Thymus (tissue), 11 donors: Measurements from ENCODE around the gene PAQR7. TPM values are rescaled to one million over a fixed set of nuclear protein-coding genes. Genes with fewer than 3 reads are reported as not detected.

ENCODE experiments used
- DNase-seq, 9 donors: peaks; one replicate each; pipeline ENCODE4 v3.0.0-alpha.2; 2013; ENCODE audit warnings: low spot score in 9 of 9, low read depth in 6 of 9, missing footprints in 1 of 9
- H3K27ac ChIP-seq, 2 donors: one replicate each; pipeline ENCODE4 v1.5.1; 2013; ENCODE audit warnings: control low read depth in 1 of 2, low read depth in 1 of 2, low read length in 1 of 2, mild to moderate bottlenecking in 1 of 2, moderate library complexity in 1 of 2
- H3K27me3 ChIP-seq, 2 donors: one replicate each; pipeline ENCODE4 v1.5.1; 2013; ENCODE audit warnings: low read length in 1 of 2; ENCODE audit not compliant: control insufficient read depth in 2 of 2, insufficient read depth in 1 of 2
- H3K36me3 ChIP-seq, 2 donors: one replicate each; pipeline ENCODE4 v1.5.1; 2013; ENCODE audit warnings: low read length in 1 of 2, mild to moderate bottlenecking in 1 of 2, moderate library complexity in 1 of 2; ENCODE audit not compliant: control insufficient read depth in 2 of 2, insufficient read depth in 2 of 2
- H3K4me1 ChIP-seq, 2 donors: one replicate each; pipeline ENCODE4 v1.5.1; 2013; ENCODE audit warnings: low read length in 2 of 2; ENCODE audit not compliant: control insufficient read depth in 2 of 2, insufficient read depth in 2 of 2
- H3K4me3 ChIP-seq, 2 donors: one replicate each; pipeline ENCODE4 v1.5.1; 2013; ENCODE audit warnings: low read length in 2 of 2, control low read depth in 1 of 2, mild to moderate bottlenecking in 1 of 2
- H3K9me3 ChIP-seq, 2 donors: one replicate each; pipeline ENCODE4 v1.5.1; 2013; ENCODE audit warnings: low read length in 1 of 2, mild to moderate bottlenecking in 1 of 2; ENCODE audit not compliant: control insufficient read depth in 2 of 2, insufficient read depth in 1 of 2
- WGBS: extraction: QIAGEN DNeasy Blood & Tissue Kit; methylation state at CpG from one replicate; pipeline ENCODE4 v1.1.7; 2013; 5-methylcytosine and 5-hydroxymethylcytosine counted together
- polyA plus RNA-seq: library from polyadenylated mRNA; stranded (reverse); fragments of 200-250 nt; gene quantifications from one replicate; pipeline ENCODE4 v1.2.3, GENCODE V29; 2013
- total RNA-seq: library from RNA; stranded (reverse); fragments of 120-200 nt; gene quantifications from one replicate; pipeline ENCODE4 v1.2.4, GENCODE V29; 2013
- donor health status: healthy.

Gene PAQR7
- total and polyA plus RNA-seq, 2 donors, result 2.5 to 2.9 TPM

GRCh38 chr1:25832336-25833037 lies 43.0 kb downstream of the PAQR7 start:
- Histone ChIP-seq H3K36me3 (peaks cover 45 to 80% of the 10 kb centered on the region in 2 donors), H3K9me3 (no peaks in the 10 kb centered on the region), H3K4me3 (no peak overlapping the region), H3K27ac (no peak overlapping the region), H3K4me1 (peaks cover 0 to 3% of the 10 kb centered on the region in 2 donors), H3K27me3 (no peaks in the 10 kb centered on the region)
- WGBS, result 90% methylated on average over 6 of the region's 6 CpGs
- DNase-seq, result no peak

- Histone ChIP-seq H3K9me3 (no peaks in the 10 kb centered on the region), H3K36me3 (peaks cover 46 to 88% of the 10 kb centered on the region in 2 donors), H3K27ac (no peak overlapping the region), H3K4me3 (no peak overlapping the region), H3K4me1 (peaks cover 0 to 3% of the 10 kb centered on the region in 2 donors), H3K27me3 (no peaks in the 10 kb centered on the region)
- WGBS, result 44% methylated on average over 5 of the region's 5 CpGs
- DNase-seq, result no peak
Measured at GRCh38 chr1:25831569-25832196, 43.8 kb downstream of the PAQR7 start.

DNA sequence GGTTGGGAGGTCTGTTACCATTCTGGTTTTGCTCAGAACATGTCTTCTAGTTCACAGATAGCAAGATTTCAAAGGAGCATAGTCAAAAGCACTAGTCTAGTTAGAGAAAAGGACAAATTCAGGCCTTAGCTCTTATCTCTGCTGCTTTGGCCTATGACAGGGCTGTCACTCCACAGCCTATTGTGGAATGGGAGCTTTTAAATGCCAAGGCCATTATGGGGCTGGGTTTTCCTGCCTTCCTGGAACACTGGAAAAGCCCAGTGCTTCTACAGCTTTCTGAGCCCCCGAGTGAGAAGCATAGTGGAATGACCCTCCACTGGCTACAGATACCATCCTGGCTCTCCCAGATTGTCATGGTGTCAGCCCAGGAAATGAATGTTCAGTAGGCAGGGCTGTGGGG lies 46.5 kb downstream of the PAQR7 start:
- no peak overlapping the region for H3K27ac ChIP-seq
- DNase-seq, result no peak
- no peak overlapping the region for H3K4me3 ChIP-seq
- WGBS, result 96% methylated on average over 1 of the region's 1 CpG
- peaks cover 0 to 3% of the 10 kb centered on the region in 2 donors for H3K4me1 ChIP-seq
- H3K27me3 ChIP-seq, result no peaks in the 10 kb centered on the region
- H3K36me3 ChIP-seq, result peaks cover 56 to 86% of the 10 kb centered on the region in 2 donors
- H3K9me3 ChIP-seq, result no peaks in the 10 kb centered on the region

GRCh38 chr1:25828491-25828890 lies 47.0 kb downstream of the PAQR7 start:
- Histone ChIP-seq H3K27ac (no peak overlapping the region), H3K27me3 (no peaks in the 10 kb centered on the region), H3K36me3 (peaks cover 56 to 84% of the 10 kb centered on the region in 2 donors), H3K4me3 (no peak overlapping the region), H3K9me3 (no peaks in the 10 kb centered on the region), H3K4me1 (peaks cover 0 to 3% of the 10 kb centered on the region in 2 donors)
- 65% methylated on average over 3 of the region's 3 CpGs for WGBS
- no peak for DNase-seq

- Histone ChIP-seq H3K27ac (no peak overlapping the region), H3K4me1 (peaks cover under 1 to 4% of the 10 kb centered on the region in 2 donors), H3K27me3 (no peaks in the 10 kb centered on the region), H3K36me3 (peaks cover 40 to 69% of the 10 kb centered on the region in 2 donors), H3K9me3 (no peaks in the 10 kb centered on the region), H3K4me3 (no peak overlapping the region)
- DNase-seq, result no peak
- WGBS, result 98% methylated on average over 10 of the region's 10 CpGs
Measured at GRCh38 chr1:25826571-25826970, 48.9 kb downstream of the PAQR7 start.

DNA sequence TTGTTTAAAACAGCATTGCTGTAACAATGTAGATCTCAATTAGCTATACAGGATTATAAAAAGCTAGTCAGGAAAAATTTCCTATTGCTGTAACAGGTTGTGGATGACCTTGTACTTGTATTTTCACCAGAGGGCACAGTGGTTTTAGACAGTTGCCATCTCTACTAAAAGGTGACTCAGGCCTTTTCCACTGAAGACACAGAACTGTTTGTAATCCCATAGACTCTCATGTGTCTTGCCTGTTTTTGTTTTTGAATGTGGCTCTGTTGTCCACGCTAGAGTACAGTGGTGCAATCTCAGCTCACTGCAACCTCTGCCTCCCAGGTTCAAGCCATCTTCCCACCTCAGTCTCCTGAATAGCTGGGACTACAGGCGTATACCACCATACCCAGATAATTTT lies 49.9 kb downstream of the PAQR7 start:
- peaks cover 10 to 13% of the 10 kb centered on the region in 2 donors for H3K4me1 ChIP-seq
- H3K36me3 ChIP-seq, result peaks cover 36 to 59% of the 10 kb centered on the region in 2 donors
- no peak overlapping the region for H3K4me3 ChIP-seq
- H3K27ac ChIP-seq, result no peak overlapping the region
- 99% methylated on average over 2 of the region's 2 CpGs for WGBS
- H3K27me3 ChIP-seq, result no peaks in the 10 kb centered on the region
- no peak for DNase-seq
- H3K9me3 ChIP-seq, result no peaks in the 10 kb centered on the region

- WGBS, result 97% methylated on average over 5 of the region's 5 CpGs
- H3K27ac ChIP-seq, result no peak overlapping the region
- no peak overlapping the region for H3K4me3 ChIP-seq
Measured at GRCh38 chr1:25821630-25822091, 53.8 kb downstream of the PAQR7 start.

GRCh38 chr1:25821112-25821476 lies 54.4 kb downstream of the PAQR7 start:
- Histone ChIP-seq H3K36me3 (peaks cover 4 to 18% of the 10 kb centered on the region in 2 donors), H3K4me1 (peaks cover 10 to 29% of the 10 kb centered on the region in 2 donors), H3K9me3 (peaks cover 0 to 2% of the 10 kb centered on the region in 2 donors), H3K27me3 (no peaks in the 10 kb centered on the region), H3K27ac (peak overlapping the region; percentile 90 to 92), H3K4me3 (peak overlapping the region; percentile 89 to 97)
- no peak for DNase-seq
- WGBS, result 36% methylated on average over 10 of the region's 10 CpGs

More at GRCh38 chr1:25821630-25822091, 53.8 kb downstream of the PAQR7 start:
- no peak for DNase-seq
- peaks cover 10 to 21% of the 10 kb centered on the region in 2 donors for H3K36me3 ChIP-seq
- H3K4me1 ChIP-seq, result peaks cover 10 to 29% of the 10 kb centered on the region in 2 donors
- peaks cover 0 to 2% of the 10 kb centered on the region in 2 donors for H3K9me3 ChIP-seq
- H3K27me3 ChIP-seq, result no peaks in the 10 kb centered on the region
